GM12878 (cell line): ENCODE results near the gene SURF4. TPM values are rescaled to one million over a fixed set of nuclear protein-coding genes. Genes with fewer than 3 reads are reported as not detected.

Experiments used
- ATAC-seq: fragments of 200-7000 bp; cut with Tn5 transposase; 3 replicates; pipeline ENCODE4 v1.9.1; 2020; ENCODE audit warnings: mild to moderate bottlenecking, moderate library complexity
- Bru-seq: library from RNA; stranded (reverse); fragments of 400-500 nt; gene quantifications from one replicate; lab custom pipeline; 2021; lab: Mats Ljungman, UMichigan
- BruChase-seq, 2 experiments: library from RNA; stranded (reverse); fragments of 400-500 nt; gene quantifications; one replicate each; lab custom pipeline; 2021; lab: Mats Ljungman, UMichigan
- BruUV-seq: library from RNA; stranded (reverse); fragments of 400-500 nt; replicated peaks from 2 replicates; lab custom pipeline; 2021; lab: Mats Ljungman, UMichigan
- CTCF ChIA-PET: fragments of 300-600 bp; sonication (Branson Sonifier 250); formaldehyde crosslinking; extraction: SDS; loops from one replicate; lab custom pipeline; 2021; ENCODE audit warnings: inconsistent platforms; lab: Yijun Ruan, JAX
- POLR2A ChIA-PET: fragments of 350-600 bp; formaldehyde crosslinking; extraction: SDS; loops from one replicate; lab custom pipeline; 2021; ENCODE audit warnings: inconsistent platforms; lab: Charles Lee
- RAD21 ChIA-PET: fragments of 300-600 bp; sonication (Branson Sonifier 250); formaldehyde crosslinking; loops from one replicate; lab custom pipeline; 2023; ENCODE audit warnings: antibody characterized with exemption; ENCODE audit not compliant: unreplicated experiment; lab: Charles Lee
- SMC1A ChIA-PET: fragments of 300-600 bp; sonication (Branson Sonifier 250); formaldehyde crosslinking; loops from one replicate; lab custom pipeline; 2023; ENCODE audit not compliant: unreplicated experiment, uncharacterized antibody; lab: Charles Lee
- DNase-seq: peaks from one replicate; pipeline ENCODE4 v3.0.0-alpha.2; 2011; ENCODE audit warnings: low read depth, low spot score
- FAIRE-seq: peaks from 3 replicates; lab custom pipeline; 2011; peaks lifted over from hg19 to GRCh38; lab: Jason Lieb, UNC
- H2AFZ ChIP-seq: 2 replicates; pipeline ENCODE4 v1.6.0; 2011; ENCODE audit warnings: low read depth, low read length, control low read depth; ENCODE audit not compliant: control insufficient read depth
- H3K27ac ChIP-seq: 2 replicates; pipeline ENCODE4 v1.5.1; 2011; ENCODE audit warnings: control low read depth; ENCODE audit not compliant: control insufficient read depth, insufficient read depth
- H3K27me3 ChIP-seq, 2 experiments: replicated peaks in 1 of 2; 2 replicates each; pipeline versions ENCODE4 v1.6.0 to v1.6.1; 2011; ENCODE audit warnings: low read length in 1 of 2; ENCODE audit not compliant: control insufficient read depth in 2 of 2, insufficient read depth in 2 of 2
- H3K36me3 ChIP-seq, 2 experiments: 2 replicates each; pipeline ENCODE4 v1.5.1; 2011; ENCODE audit warnings: low read length in 1 of 2; ENCODE audit not compliant: control insufficient read depth in 2 of 2, insufficient read depth in 2 of 2
- H3K4me1 ChIP-seq: 2 replicates; pipeline ENCODE4 v1.6.1; 2011; ENCODE audit warnings: mild to moderate bottlenecking, low read length, moderate library complexity, mixed read lengths; ENCODE audit not compliant: control insufficient read depth, insufficient read depth
- H3K4me2 ChIP-seq: 2 replicates; pipeline ENCODE4 v1.6.0; 2011; ENCODE audit warnings: control low read depth; ENCODE audit not compliant: control insufficient read depth, insufficient read depth
- H3K4me3 ChIP-seq: fragments of 200-600 bp; sonication (generic); 2 replicates; pipeline ENCODE4 v1.5.1; 2016
- H3K79me2 ChIP-seq: 2 replicates; pipeline ENCODE4 v1.6.0; 2011; ENCODE audit warnings: low read length; ENCODE audit not compliant: control insufficient read depth, insufficient read depth
- H3K9ac ChIP-seq: 2 replicates; pipeline ENCODE4 v1.8.0; 2011; ENCODE audit warnings: low read length, control low read depth, mixed read lengths; ENCODE audit not compliant: control insufficient read depth, insufficient read depth
- H3K9me3 ChIP-seq: replicated peaks from 3 replicates; pipeline ENCODE4 v1.5.1; 2011; ENCODE audit warnings: mild to moderate bottlenecking, low read length; ENCODE audit not compliant: control insufficient read depth, insufficient read depth
- H4K20me1 ChIP-seq: 2 replicates; pipeline ENCODE4 v1.6.0; 2011; ENCODE audit not compliant: control insufficient read depth, insufficient read depth
- ATF2 ChIP-seq: IDR thresholded peaks from 2 replicates; pipeline ENCODE4 v1.6.1; 2012; ENCODE audit warnings: low read length, inconsistent platforms
- BACH1 ChIP-seq: fragments of 450-650 bp; IDR thresholded peaks from 2 replicates; pipeline ENCODE4 v1.6.1; 2017; ENCODE audit warnings: mild to moderate bottlenecking, borderline replicate concordance
- CBFB ChIP-seq: IDR thresholded peaks from 2 replicates; pipeline ENCODE4 v1.6.1; 2016; ENCODE audit warnings: antibody characterized with exemption, low read depth
- CBX5 ChIP-seq: sonication (generic); IDR thresholded peaks from 2 replicates; pipeline ENCODE4 v1.6.1; 2016; ENCODE audit warnings: low read depth, moderate library complexity, mild to moderate bottlenecking, inconsistent platforms
- EED ChIP-seq: sonication (generic); IDR thresholded peaks from 2 replicates; pipeline ENCODE4 v1.6.1; 2016; ENCODE audit warnings: antibody characterized with exemption, low read depth
- MAX ChIP-seq: IDR thresholded peaks from 2 replicates; pipeline ENCODE4 v1.6.1; 2012; ENCODE audit warnings: low read depth, low read length, improper control_type of control experiment
- MXI1 ChIP-seq: fragments of 150-350 bp; IDR thresholded peaks from 2 replicates; pipeline ENCODE4 v1.6.1; 2011; ENCODE audit warnings: low read depth, mild to moderate bottlenecking, inconsistent platforms, low read length, improper control_type of control experiment
- RB1 ChIP-seq: fragments of 450-650 bp; formaldehyde crosslinking; IDR thresholded peaks from 2 replicates; pipeline ENCODE4 v1.6.1; 2017; ENCODE audit warnings: mild to moderate bottlenecking, borderline replicate concordance
- RBBP5 ChIP-seq: fragments of 200-600 bp; sonication (generic); conservative IDR thresholded peaks from 2 replicates; pipeline ENCODE4 v1.6.1; 2016
- ZBTB4 ChIP-seq: fragments of 450-650 bp; formaldehyde crosslinking; IDR thresholded peaks from 2 replicates; pipeline ENCODE4 v1.4.0; 2022; ENCODE audit warnings: mild to moderate bottlenecking, moderate library complexity
- ZNF384 ChIP-seq: IDR thresholded peaks from 2 replicates; pipeline ENCODE4 v1.6.1; 2012; ENCODE audit warnings: low read depth, mild to moderate bottlenecking, low read length, improper control_type of control experiment, borderline replicate concordance
- WGBS: methylation state at CpG from one replicate; pipeline ENCODE4 v1.1.6; 2016; ENCODE audit warnings: low lambda C conversion rate; ENCODE audit not compliant: insufficient replicate concordance, insufficient coverage; ENCODE audit errors: missing lambda C conversion rate; 5-methylcytosine and 5-hydroxymethylcytosine counted together
- in situ Hi-C: fragments of 300-500 bp; cut with MboI; formaldehyde crosslinking; loops from 9 replicates; pipeline ENCODE4 v1.14.3; 2018; ENCODE audit warnings: mixed read lengths
- intact Hi-C: fragments of 100-400 bp; cut with micrococcal nuclease; formaldehyde crosslinking; loops from one replicate; pipeline ENCODE4 v1.14.2; 2022; ENCODE audit not compliant: unreplicated experiment
- long read RNA-seq, 2 experiments: library from polyadenylated mRNA; unstranded; transcript quantifications; one replicate each; pipeline ENCODE4 v2.0.0, GENCODE V29; 2019 to 2020
- polyA minus RNA-seq, 3 experiments: library from RNA; depleted of rRNA, polyadenylated mRNA; stranded (reverse); fragments of >200 nt; gene quantifications; 2 replicates each; pipeline ENCODE4 v1.2.3, GENCODE V29; 2011
- polyA plus RNA-seq, 11 experiments: library from polyadenylated mRNA; depleted of rRNA in 4 of 11; unstranded in 6 of 11; stranded (reverse) in 5 of 11; fragments of >200 nt; fragmentation: Nextera tagmentation in 4 of 11; fragmentation: Illumina TruSeq in 1 of 11; extraction: Ambion mirVana in 4 of 11; extraction: Trizol in 1 of 11; gene quantifications; 1 replicate in 1 of 11; 2 replicates in 10 of 11; pipeline versions ENCODE4 v1.2.1 to v1.2.3, GENCODE V29; 2011 to 2016; ENCODE audit warnings: inconsistent platforms in 2 of 11, missing spikeins in 2 of 11, low read depth in 1 of 11
- total RNA-seq, 4 experiments: library from RNA; depleted of rRNA in 3 of 4; stranded (reverse); fragments of >200 nt in 3 of 4; fragmentation: Illumina TruSeq in 1 of 4; extraction: Trizol in 1 of 4; gene quantifications; 2 replicates each; pipeline versions ENCODE4 v1.2.1 to v1.2.3, GENCODE V29; 2013 to 2021

The SURF4 gene
- 63.9 and 69.7 TPM in 2 replicates for total RNA-seq (2013; cell fraction: nucleolus; rRNA removed)
- total RNA-seq (2014; rRNA removed) (119 and 120 TPM in 2 replicates), total RNA-seq (2014; rRNA removed; fragmentation: Illumina TruSeq; extraction: Trizol) (60.4 and 70.0 TPM in 2 replicates), total RNA-seq (2021) (95.3 and 107 TPM in 2 replicates), polyA plus RNA-seq (2011; rRNA removed) (67.3 and 74.8 TPM in 2 replicates), polyA plus RNA-seq (2014; fragmentation: Illumina TruSeq; extraction: Trizol) (61.0 and 73.5 TPM in 2 replicates), polyA plus RNA-seq (2014; fragmentation: Nextera tagmentation; extraction: Ambion mirVana) (10 to 100 TPM in 1 of 2 experiments, 1 to 10 TPM in 1; 6.4 to 12.6 TPM), polyA plus RNA-seq (2014; rRNA removed) (82.6 and 83.9 TPM in 2 replicates), polyA plus RNA-seq (2016; fragmentation: Nextera tagmentation; extraction: Ambion mirVana) (100 to 1,000 TPM; 121 to 134 TPM), polyA minus RNA-seq (2011; rRNA and poly(A)+ RNA removed) (57.4 and 87.6 TPM in 2 replicates), Bru-seq, nascent RNA (percentile 94 among the genes with signal in this experiment), BruChase-seq, experiment 1, labeled RNA remaining after a 6-hour chase (percentile 97 among the genes with signal in this experiment), BruChase-seq, experiment 2, labeled RNA remaining after a 2-hour chase (percentile 97 among the genes with signal in this experiment)
- 70.9 TPM for polyA plus RNA-seq (2011; ENCODE audit: low read depth)
- 89.9 and 91.2 TPM in 2 replicates for polyA plus RNA-seq (2011; cell fraction: cytosol; rRNA removed)
- polyA plus RNA-seq (2011; cell fraction: nucleus; rRNA removed), result 60.0 and 60.1 TPM in 2 replicates
- polyA plus RNA-seq (2012), result 82.5 and 103 TPM in 2 replicates
- 37.5 and 37.7 TPM in 2 replicates for polyA minus RNA-seq (2011; cell fraction: cytosol; rRNA and poly(A)+ RNA removed)
- 13.1 and 17.5 TPM in 2 replicates for polyA minus RNA-seq (2011; cell fraction: nucleus; rRNA and poly(A)+ RNA removed)
- long read RNA-seq, experiment 1, transcript SURF4-202 (6 exons, 2,984 nt), result major isoform, 89 of 103 reads
- long read RNA-seq, experiment 1, partial matches to known transcripts, result 0 of 103 reads
- long read RNA-seq, experiment 1, other reads (novel, unspliced or antisense), result 9 of 103 reads
- long read RNA-seq, experiment 2, transcript SURF4-202 (6 exons, 2,984 nt), result major isoform, 151 of 192 reads
- long read RNA-seq, experiment 2, partial matches to known transcripts, result 32 of 192 reads
- long read RNA-seq, experiment 2, other reads (novel, unspliced or antisense), result 2 of 192 reads

- intact Hi-C loops (loop anchor here (5.0 kb wide), 1 partner anchor 41 kb away; the partner anchor contains the start of gene REXO4), in situ Hi-C loops (no loop called here)
- H3K27ac ChIP-seq, result peak within 1 kb of the TSS; percentile 78
- H2AFZ ChIP-seq, result peak within 1 kb of the TSS; percentile 86
- SMC1A ChIA-PET, result interaction anchor here (0.9 to 1.2 kb wide), 4 partner anchors 12 to 104 kb away, joined by 3 to 4 read pairs (median 4); partner anchors contain the start of genes MED22 and RPL7A
- H3K27me3 ChIP-seq, result no peaks in the 10 kb centered on the region
- RAD21 ChIA-PET, result interaction anchor here (0.6 to 1.6 kb wide), 2 partner anchors 21 to 28 kb away, joined by 3 to 4 read pairs; partner anchors contain the start of genes MED22 and RPL7A
- CTCF ChIA-PET, result interaction anchor here (0.6 to 1.8 kb wide), 9 partner anchors 10 to 939 kb away, joined by 3 to 5 read pairs (median 3); no protein-coding TSS in a partner anchor
- peaks cover 7% of the 10 kb centered on the region for H4K20me1 ChIP-seq
- peaks cover 49% of the 10 kb centered on the region for H3K79me2 ChIP-seq
- peak within 1 kb of the TSS; percentile 97 for H3K4me2 ChIP-seq
- peak within 1 kb of the TSS; percentile 93 for H3K9ac ChIP-seq
- peaks cover 18% of the 10 kb centered on the region for H3K4me1 ChIP-seq
- ATAC-seq (peak; percentile 94), DNase-seq (peak; percentile 73), FAIRE-seq (no peak)
- H3K36me3 ChIP-seq, result peaks cover 0 to 3% of the 10 kb centered on the region in 2 experiments; a peak in 2 of 4 replicates
- H3K9me3 ChIP-seq, result no peaks in the 10 kb centered on the region; the same call in 2 of the 3 replicates
- 3% methylated on average over 54 of the region's 120 CpGs for WGBS
- POLR2A ChIA-PET, result interaction anchor here (0.9 to 2.9 kb wide), 5 partner anchors 20 to 41 kb away, joined by 3 to 12 read pairs (median 9); partner anchors contain the start of genes MED22, REXO4, RPL7A and SURF1
- no TSS peak for BruUV-seq
- peak within 1 kb of the TSS; percentile 97 for H3K4me3 ChIP-seq
- TF ChIP-seq CBFB (no peak), EED (no peak), ZBTB4 (no peak), CBX5 (no peak), RB1 (0 out of 2 replicates have a peak, but pooled peaks have one; percentile 52), MXI1 (peak; percentile 37; the same call in 1 of the 2 replicates), ZNF384 (no peak), RBBP5 (no peak), MAX (peak; percentile 84), BACH1 (peak; percentile 81; the same call in 1 of the 2 replicates), ATF2 (no peak)
These were observed at the start of gene SURF4, which contains the start of gene STKLD1 for GRCh38 chr9:133375724-133376654. SURF4 (minus strand) TSS chr9:133376060; CDS start chr9:133375969, 91 bp downstream. STKLD1 (plus strand) TSS chr9:133376366; CDS start chr9:133376474, 108 bp downstream.
